8988T (cell line): Measurements from ENCODE around the gene WFS1.

Experiments
- DNase-seq: peaks from one replicate; pipeline ENCODE4 v3.0.0; 2011

Gene WFS1

GRCh38 chr4:6281436-6282313 lies 12.0 kb downstream of the WFS1 start:
- DNase-seq: no peak

GRCh38 chr4:6282314-6282771 lies 12.7 kb downstream of the WFS1 start:
- no peak for DNase-seq

DNA sequence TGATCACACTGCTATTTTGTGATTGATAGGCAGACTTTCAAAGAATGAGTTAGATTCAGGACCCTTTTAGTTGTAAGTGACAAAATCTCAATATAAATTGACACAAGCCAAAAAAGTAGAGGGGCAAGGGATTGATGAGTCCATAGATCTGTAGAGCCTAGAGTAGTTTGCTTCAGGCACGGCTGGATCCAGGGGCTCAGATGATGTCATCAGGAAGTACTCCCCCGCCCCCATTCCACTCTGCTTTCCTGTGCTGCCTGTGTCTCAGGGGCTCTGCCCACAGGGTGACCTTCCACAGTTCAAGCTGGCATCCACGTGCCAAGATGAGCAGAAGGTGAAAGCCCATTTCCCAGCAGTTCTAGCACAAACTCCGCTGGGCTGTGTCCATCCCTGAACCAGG lies 13.6 kb downstream of the WFS1 start:
- DNase-seq: no peak

DNA sequence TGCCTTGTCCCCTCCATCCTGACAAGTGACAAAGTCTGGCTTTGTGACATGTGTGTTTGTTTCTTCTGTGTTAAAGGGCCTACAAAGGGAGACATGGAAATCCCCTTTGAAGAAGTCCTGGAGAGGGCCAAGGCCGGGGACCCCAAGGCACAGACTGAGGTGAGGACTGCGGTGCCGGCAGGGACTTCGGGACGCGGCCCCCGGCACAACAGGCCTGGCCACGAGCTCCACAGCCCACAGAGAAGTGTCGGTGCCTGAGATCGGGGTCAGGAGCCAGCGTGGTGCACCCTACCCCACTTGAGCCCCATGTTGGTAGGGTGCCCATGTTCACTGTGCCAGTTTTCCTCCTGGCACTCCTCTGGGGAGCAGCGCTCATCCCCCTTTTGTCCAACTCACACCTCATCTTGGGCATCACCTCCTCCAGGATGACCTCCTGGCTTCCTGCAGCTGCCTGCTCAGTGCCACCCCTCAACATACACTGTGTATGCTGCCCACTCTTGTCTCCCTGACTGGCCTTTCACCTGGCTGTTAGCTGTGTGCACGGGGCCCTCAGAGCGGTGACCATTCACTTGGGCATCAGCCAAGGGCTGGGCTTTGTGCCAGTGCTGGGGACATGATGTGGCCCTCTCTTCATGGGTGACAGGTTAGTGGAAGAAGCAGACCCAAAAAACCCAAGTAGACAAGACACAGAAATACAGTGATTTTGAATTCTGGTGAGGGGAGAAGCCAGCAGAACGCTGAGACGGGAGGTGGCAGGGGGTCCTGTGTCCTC lies 17.6 kb downstream of the WFS1 start:
- DNase-seq: no peak

GRCh38 chr4:6288342-6288741 lies 18.7 kb downstream of the WFS1 start:
- no peak for DNase-seq

- DNase-seq: no peak
Observed at GRCh38 chr4:6288871-6289270, 19.2 kb downstream of the WFS1 start.

GRCh38 chr4:6290256-6290655 lies 20.6 kb downstream of the WFS1 start:
- DNase-seq: no peak

- DNase-seq: no peak
Observed at GRCh38 chr4:6290769-6291547, 21.3 kb downstream of the WFS1 start.

GRCh38 chr4:6291784-6292297 lies 22.2 kb downstream of the WFS1 start:
- DNase-seq: no peak

- no peak for DNase-seq
Observed at GRCh38 chr4:6292376-6293096, 22.9 kb downstream of the WFS1 start.

DNA sequence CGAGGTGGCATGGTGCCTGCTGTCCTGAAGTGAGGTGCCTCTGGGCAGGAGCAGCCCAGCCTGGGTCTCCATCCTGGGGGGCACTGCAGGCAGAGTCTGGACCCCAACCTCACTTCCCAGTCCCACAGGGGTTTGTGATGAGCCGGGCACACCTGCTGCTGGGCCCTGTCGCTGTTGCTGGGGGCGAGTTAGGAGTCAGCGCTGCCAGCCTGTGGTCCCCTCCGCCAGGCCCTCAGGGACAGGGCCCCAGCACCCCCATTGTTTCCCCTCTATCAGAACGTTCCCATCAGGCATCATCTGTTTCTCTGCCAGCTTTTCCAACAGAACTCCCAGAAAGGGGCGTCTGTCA lies 23.4 kb downstream of the WFS1 start:
- DNase-seq: no peak

GRCh38 chr4:6293661-6294060 lies 24.0 kb downstream of the WFS1 start:
- no peak for DNase-seq

DNA sequence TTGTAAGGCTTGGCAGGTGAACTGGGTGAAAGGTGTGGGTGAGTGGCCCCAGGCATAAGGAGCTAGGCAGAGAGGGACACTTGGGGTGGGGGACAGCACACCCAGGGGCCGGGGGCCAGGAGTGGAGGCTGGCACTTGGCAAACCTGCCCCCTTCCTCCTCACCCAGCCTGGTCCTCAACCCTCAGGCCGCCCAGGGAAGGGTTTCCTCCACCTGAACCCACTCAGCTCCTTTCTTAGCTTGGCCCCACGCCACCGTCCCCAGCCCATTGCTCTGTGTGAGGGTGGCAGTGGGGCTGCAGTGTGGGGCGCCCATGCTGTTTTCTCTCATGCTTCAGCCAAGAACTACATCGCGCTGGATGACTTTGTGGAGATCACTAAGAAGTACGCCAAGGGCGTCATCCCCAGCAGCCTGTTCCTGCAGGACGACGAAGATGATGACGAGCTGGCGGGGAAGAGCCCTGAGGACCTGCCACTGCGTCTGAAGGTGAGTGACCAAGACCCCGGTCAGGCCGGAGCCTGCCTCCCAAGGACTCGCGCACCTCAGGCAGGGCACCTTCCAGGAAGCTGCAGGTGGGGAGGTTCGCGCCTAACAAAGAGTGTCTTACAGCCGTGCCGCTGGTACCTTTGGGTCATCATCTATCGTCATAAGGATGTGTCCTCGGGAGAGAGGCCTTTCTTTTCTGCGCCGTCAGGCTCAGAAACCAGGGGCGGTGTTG lies 25.2 kb downstream of the WFS1 start:
- DNase-seq: no peak

DNA sequence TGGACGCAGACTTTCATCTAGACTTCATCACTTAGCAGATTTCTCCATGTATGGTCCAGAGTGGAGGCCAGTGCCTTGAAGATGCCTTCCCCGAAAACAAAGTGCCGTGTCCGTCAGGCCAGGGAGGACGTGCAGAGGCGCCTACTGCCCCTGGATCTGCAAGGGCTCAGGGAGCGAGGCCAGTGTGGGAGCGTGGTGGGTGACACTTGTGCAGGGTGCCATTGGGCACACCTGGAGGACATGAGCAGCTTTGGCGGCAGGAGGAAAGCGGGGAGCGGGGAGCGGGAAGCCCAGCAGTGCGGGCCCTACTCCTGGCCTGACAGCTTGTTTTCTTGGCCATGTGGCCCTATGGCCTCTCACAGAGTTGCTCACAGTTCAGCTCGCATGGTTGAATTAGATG lies 25.8 kb downstream of the WFS1 start:
- DNase-seq: no peak

GRCh38 chr4:6296026-6296425 lies 26.4 kb downstream of the WFS1 start:
- DNase-seq: no peak

DNA sequence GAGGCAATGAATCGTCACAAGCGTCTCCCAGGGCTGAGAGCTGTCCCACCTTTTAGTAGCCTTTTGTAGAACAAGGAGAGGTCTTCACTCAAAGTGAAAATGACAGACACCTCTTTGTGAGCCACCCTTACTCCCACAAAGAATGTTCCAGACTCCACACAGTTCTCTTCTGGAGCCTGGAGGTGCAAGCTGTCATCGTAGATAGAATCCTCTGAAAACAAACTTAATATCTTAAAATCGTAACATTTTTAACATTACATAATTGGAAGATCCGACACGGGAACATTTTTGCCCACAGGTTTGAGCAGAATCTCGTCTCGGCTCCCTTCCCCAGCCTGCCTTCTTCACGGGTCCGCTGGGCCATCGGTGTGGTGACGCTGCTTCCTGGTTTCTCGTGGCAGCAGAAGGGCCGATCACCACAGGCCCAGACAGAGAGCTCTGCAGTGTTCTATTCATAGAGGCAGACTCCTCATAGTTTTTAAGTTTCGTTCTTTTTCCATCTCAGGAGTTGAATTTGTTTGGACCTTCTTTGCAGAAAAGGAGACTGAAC lies 27.7 kb downstream of the WFS1 start:
- DNase-seq: no peak

DNA sequence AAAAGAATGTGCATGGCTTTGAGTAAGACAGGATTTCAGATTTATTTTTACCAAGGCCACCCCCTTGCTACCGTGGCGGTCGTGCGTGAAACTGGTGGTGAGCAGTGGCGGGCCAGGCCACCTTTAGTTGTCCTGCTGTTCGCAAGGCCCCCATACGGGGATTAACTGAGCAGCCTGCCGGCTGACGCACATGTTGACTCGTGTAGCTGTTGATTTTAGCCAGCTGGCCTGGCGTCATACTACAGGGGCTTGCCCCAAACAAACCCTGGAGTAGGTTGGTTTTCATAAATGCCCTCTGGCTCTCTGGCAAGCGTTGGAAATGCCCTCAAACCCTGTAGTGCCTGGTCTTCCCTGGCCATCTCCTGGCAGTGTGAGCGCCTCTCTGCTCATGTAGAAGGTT lies 28.4 kb downstream of the WFS1 start:
- DNase-seq: no peak

DNA sequence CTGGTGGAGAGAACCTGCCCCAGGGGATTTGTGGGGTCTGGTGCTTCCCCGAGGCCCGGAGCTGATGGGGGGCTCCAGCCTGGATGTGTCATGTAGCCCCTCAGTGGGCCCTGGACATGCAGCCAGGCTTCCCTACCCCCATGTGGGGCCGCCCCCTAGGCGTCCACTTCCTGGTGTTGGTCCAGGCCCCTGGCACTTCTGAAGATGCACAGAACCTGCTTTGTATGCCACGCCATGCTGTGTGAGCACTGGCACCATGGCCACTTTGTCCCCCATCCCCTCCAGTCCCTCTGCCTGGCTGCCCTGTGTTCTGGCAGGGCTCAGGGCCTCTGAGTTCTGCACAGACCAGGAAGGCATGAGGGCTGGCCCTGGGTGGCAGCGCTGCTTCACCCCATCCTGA lies 29.2 kb downstream of the WFS1 start:
- no peak for DNase-seq

- DNase-seq: no peak
Observed at GRCh38 chr4:6299875-6300274, 30.2 kb downstream of the WFS1 start.

DNA sequence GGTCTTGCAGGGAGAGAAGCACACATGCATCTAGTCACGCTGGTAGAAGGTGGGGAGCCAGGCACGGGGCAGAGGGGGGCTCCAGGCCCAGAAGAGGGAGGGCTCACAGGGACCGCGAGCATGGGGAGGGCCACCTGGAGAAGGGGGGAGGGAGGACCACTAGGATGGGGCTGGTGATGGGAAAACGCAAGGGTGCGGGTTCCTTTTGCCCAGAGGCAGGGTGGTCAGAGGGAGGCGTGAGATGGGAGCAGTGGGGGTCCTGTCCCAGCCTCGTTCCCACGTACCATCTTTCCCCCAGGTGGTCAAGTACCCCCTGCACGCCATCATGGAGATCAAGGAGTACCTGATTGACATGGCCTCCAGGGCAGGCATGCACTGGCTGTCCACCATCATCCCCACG lies 30.7 kb downstream of the WFS1 start:
- no peak for DNase-seq

- DNase-seq: no peak
Observed at GRCh38 chr4:6301051-6301731, 31.5 kb downstream of the WFS1 start.
